Measurements from ENCODE around the gene CNDP1. TPM values are rescaled to one million over a fixed set of nuclear protein-coding genes. Genes with fewer than 3 reads are reported as not detected.

Gene CNDP1
- polyA plus RNA-seq, 1 donor (not counting 4 experiments of a cell fraction or from before 2014, with no cell fraction given) = not detected

DNA sequence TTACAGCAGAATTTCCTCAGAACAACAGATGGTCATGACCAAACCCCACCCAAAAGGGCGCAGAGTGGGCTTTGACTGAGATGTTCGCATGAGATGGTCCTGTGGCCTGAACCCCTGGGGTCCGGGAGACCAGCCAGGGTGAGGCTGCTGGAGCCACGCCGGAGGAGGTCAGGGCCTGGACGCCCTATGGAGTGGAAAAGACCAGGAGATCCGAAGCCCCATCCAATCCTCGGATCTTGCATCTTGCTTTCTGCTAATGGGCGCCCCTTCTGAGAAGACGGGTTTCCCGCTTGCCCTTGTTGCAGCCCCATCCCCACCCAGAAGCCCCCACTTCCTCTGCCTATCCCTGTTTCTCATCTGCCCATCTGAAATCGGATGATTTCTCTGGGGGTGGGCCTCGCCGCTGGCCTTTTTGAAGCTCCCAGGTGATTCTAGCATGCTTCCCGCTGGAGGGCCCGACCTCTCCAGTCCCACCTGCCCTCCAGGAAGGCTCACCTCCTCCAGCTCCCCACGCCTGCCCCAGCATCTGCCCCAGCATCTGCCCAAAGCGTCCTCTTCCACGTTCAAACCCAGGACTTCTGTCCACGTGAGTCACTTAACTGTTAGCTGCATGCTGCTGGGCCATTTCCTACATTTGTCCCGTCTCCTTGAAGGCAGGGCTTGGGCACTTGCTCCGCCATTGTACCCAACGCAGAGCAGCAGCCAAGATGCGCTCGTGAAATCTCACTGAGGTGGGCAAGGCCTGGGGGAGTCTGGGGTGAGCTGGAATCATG, 4.3 kb upstream of the CNDP1 start:
- Histone ChIP-seq H3K36me3 (ENCODE audit: control insufficient read depth in 2 of 2, extremely low read depth in 1 of 2, insufficient read depth in 2 of 2, low read length in 2 of 2) (no peaks in the 10 kb centered on the region), H3K27ac (ENCODE audit: control insufficient read depth, insufficient read depth, low read length) (no peak overlapping the region), H3K9me1 (ENCODE audit: control insufficient read depth, extremely low read depth, insufficient read depth, low read length) (no peaks in the 10 kb centered on the region), H2AFZ (ENCODE audit: control insufficient read depth, low read length) (no peak overlapping the region), H3K4me2 (ENCODE audit: control insufficient read depth, extremely low read depth, insufficient read depth, low read depth, low read length) (no peak overlapping the region), H4K20me1 (ENCODE audit: control insufficient read depth, extremely low read depth, insufficient read depth, low read length) (no peaks in the 10 kb centered on the region), H3K27me3 (ENCODE audit: control insufficient read depth, extremely low read depth, insufficient read depth, low read length) (peaks cover 3% of the 10 kb centered on the region), H3K9ac (ENCODE audit: control insufficient read depth, extremely low read depth, insufficient read depth, low read length) (no peak overlapping the region), H3K4me3 (ENCODE audit: control insufficient read depth in 2 of 3, extremely low read depth in 1 of 3, insufficient read depth in 2 of 3, low read depth in 1 of 3, low read length in 3 of 3) (no peak overlapping the region), H3K9me3 (ENCODE audit: control insufficient read depth, low read depth, low read length) (no peaks in the 10 kb centered on the region), H3K4me1 (ENCODE audit: control insufficient read depth, extremely low read depth, insufficient read depth, low read length) (no peaks in the 10 kb centered on the region), H3K79me2 (ENCODE audit: control insufficient read depth, insufficient read depth, low read length) (no peaks in the 10 kb centered on the region)
- no peak for TF ChIP-seq EZH2 (IDR thresholded peaks at IDR 0.05; ENCODE audit: low read length)
- TF ChIP-seq, protein P1, sequence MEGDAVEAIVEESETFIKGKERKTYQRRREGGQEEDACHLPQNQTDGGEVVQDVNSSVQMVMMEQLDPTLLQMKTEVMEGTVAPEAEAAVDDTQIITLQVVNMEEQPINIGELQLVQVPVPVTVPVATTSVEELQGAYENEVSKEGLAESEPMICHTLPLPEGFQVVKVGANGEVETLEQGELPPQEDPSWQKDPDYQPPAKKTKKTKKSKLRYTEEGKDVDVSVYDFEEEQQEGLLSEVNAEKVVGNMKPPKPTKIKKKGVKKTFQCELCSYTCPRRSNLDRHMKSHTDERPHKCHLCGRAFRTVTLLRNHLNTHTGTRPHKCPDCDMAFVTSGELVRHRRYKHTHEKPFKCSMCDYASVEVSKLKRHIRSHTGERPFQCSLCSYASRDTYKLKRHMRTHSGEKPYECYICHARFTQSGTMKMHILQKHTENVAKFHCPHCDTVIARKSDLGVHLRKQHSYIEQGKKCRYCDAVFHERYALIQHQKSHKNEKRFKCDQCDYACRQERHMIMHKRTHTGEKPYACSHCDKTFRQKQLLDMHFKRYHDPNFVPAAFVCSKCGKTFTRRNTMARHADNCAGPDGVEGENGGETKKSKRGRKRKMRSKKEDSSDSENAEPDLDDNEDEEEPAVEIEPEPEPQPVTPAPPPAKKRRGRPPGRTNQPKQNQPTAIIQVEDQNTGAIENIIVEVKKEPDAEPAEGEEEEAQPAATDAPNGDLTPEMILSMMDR (optimal IDR thresholded peaks at IDR 0.05 in 1 of 3, IDR thresholded peaks at IDR 0.05 in 1 of 3, conservative IDR thresholded peaks at IDR 0.05 in 1 of 3; ENCODE audit: extremely low read depth in 1 of 3, insufficient read depth in 2 of 3, low read length in 3 of 3) = no peak
- no peak for DNase-seq (ENCODE audit: low read depth, low spot score)
- FAIRE-seq = no peak
- dilution Hi-C loops (cut with MboI; ENCODE audit: extremely low pct_ligation_motif_present, low sequenced_read_pairs) = no loop called here

DNA sequence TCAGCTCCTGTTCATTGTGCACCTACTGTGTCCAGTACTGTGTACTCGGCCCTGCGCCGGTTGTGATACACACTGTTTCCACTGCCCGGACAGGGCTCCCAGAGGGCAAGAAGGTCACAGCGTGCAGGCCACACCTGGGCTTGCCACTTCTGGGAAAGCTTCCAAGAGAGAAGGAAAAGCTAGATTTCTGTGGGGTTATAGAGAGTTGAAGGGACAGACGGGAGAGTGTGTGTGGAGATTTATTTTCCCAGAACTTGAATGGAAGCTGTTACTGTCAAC, 3.8 kb upstream of the CNDP1 start:
- H3K27ac ChIP-seq (ENCODE audit: control insufficient read depth, insufficient read depth, low read length) = no peak overlapping the region
- no peaks in the 10 kb centered on the region for H3K4me1 ChIP-seq (ENCODE audit: control insufficient read depth, extremely low read depth, insufficient read depth, low read length)
- H3K4me3 ChIP-seq (ENCODE audit: control insufficient read depth in 2 of 3, extremely low read depth in 1 of 3, insufficient read depth in 2 of 3, low read depth in 1 of 3, low read length in 3 of 3) = no peak overlapping the region
- no peak for DNase-seq (ENCODE audit: low read depth, low spot score)
- no peak overlapping the region for H2AFZ ChIP-seq (ENCODE audit: control insufficient read depth, low read length)
- no peak overlapping the region for H3K9ac ChIP-seq (ENCODE audit: control insufficient read depth, extremely low read depth, insufficient read depth, low read length)
- H3K79me2 ChIP-seq (ENCODE audit: control insufficient read depth, insufficient read depth, low read length) = no peaks in the 10 kb centered on the region
- no peak for TF ChIP-seq EZH2 (IDR thresholded peaks at IDR 0.05; ENCODE audit: low read length)
- TF ChIP-seq, protein P1 (optimal IDR thresholded peaks at IDR 0.05 in 1 of 3, IDR thresholded peaks at IDR 0.05 in 1 of 3, conservative IDR thresholded peaks at IDR 0.05 in 1 of 3; ENCODE audit: extremely low read depth in 1 of 3, insufficient read depth in 2 of 3, low read length in 3 of 3) = no peak
- H3K9me3 ChIP-seq (ENCODE audit: control insufficient read depth, low read depth, low read length) = no peaks in the 10 kb centered on the region
- no peak for FAIRE-seq
- dilution Hi-C loops (cut with MboI; ENCODE audit: extremely low pct_ligation_motif_present, low sequenced_read_pairs) = no loop called here
- no peaks in the 10 kb centered on the region for H3K9me1 ChIP-seq (ENCODE audit: control insufficient read depth, extremely low read depth, insufficient read depth, low read length)
- H3K36me3 ChIP-seq (ENCODE audit: control insufficient read depth in 2 of 2, extremely low read depth in 1 of 2, insufficient read depth in 2 of 2, low read length in 2 of 2) = no peaks in the 10 kb centered on the region
- H3K27me3 ChIP-seq (ENCODE audit: control insufficient read depth, extremely low read depth, insufficient read depth, low read length) = peaks cover 3% of the 10 kb centered on the region
- H4K20me1 ChIP-seq (ENCODE audit: control insufficient read depth, extremely low read depth, insufficient read depth, low read length) = no peaks in the 10 kb centered on the region
- no peak overlapping the region for H3K4me2 ChIP-seq (ENCODE audit: control insufficient read depth, extremely low read depth, insufficient read depth, low read depth, low read length)
